Measurements from ENCODE around the gene UBALD2.
"Not testable (repeated sequence)": the region's sequence is repeated elsewhere in the genome, so short reads cannot be mapped to it uniquely, and the experiment has no call there.

UBALD2 gene

DNA sequence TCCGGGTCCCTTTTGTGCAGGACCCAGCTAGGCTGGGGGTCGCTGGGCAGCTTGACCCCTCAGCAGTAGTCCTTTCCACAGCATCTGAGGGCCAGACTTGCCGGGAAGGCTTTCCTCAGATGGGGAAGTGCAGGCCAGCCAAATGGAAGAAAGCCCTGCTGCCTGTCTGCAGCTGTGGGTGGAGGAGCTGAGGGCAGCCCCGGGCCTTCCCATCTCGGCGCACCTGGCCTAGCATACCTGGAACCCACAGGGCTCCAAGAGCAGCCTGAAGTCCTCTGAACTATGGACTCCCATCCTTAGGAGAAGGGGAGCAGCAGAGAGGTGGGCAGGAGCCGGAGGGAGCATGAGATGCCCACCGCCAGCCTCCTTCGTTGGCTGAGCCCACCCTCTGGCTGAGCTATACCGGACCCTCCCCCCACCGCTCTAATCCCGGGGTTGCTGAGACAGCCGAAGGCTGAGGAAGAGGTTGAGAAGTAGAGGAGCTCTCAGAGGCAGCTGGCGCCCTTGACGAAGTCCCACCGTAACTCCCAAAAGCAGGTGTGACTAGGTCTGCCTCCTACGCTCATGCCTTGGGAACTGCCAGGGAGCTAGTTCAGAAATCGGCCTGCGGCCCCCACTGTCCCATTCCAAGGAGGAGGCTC lies 13.2 kb downstream of the UBALD2 start:
- DNase-seq: no peak

- peak; percentile 73 for DNase-seq
These were observed 14.0 kb downstream of the UBALD2 start for GRCh38 chr17:76278952-76279741.

GRCh38 chr17:76279742-76280287 lies 14.7 kb downstream of the UBALD2 start:
- no peak for DNase-seq

DNA sequence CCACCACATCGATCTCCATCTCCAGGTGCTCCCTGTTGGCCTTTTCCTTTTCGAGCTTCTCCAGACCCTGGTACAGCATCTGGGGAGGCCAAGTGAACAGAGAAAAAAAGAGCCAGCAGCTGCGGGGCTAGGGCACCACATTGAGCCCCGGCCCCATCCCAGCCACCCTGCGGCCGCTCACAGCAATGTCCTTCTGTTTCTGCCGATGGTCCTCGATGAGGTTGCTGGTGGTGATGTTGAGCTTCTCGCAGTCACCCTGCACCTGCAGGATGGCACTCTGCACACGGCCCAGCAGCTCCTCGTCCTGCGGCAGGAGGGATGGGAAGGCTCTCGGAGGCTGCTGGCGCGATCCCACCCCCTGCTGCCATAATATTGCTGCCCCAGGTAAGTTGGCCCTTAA lies 15.5 kb downstream of the UBALD2 start:
- no peak for DNase-seq

- no peak for DNase-seq
These were observed 16.6 kb downstream of the UBALD2 start for GRCh38 chr17:76281573-76282371.

- DNase-seq: no peak
These were observed 27.4 kb downstream of the UBALD2 start for GRCh38 chr17:76292567-76292966.

DNA sequence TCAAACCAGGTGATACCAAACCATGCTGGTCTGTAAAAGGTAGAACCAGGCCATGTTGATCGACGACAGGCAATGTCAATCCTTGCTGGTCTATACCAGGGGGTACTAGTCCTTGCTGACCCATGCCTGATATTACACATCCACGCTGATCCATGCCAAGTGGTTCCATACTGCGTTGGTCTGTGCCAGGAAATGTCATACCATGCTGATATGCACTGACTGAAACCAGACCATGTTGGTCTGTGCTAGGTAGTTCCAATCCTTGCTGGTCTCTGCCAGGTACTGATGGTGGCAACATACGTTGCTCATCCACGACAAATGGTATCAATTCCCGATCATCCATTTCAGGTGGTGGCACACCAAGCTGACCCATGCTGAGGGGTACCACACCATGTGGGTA lies 28.0 kb downstream of the UBALD2 start:
- no peak for DNase-seq

DNA sequence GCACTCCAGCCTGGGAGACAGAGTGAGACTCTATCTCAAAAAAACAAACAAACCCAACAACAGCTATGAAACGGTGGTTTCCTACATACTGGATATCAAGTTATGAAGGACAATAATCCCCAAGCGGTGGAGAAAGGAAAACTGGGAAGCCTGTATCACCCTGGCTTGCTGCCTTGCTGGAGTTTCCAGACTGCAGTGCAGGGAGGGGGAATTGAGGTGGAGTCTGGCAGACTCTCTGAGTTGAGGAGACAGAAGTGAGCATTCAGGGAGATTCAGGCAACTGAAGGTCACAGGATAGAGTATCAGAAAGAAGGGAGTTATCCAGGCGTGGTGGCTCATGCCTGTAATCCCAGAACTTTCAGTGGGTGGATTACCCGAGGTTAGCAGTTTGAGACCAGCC lies 31.0 kb downstream of the UBALD2 start:
- DNase-seq: no peak

DNA sequence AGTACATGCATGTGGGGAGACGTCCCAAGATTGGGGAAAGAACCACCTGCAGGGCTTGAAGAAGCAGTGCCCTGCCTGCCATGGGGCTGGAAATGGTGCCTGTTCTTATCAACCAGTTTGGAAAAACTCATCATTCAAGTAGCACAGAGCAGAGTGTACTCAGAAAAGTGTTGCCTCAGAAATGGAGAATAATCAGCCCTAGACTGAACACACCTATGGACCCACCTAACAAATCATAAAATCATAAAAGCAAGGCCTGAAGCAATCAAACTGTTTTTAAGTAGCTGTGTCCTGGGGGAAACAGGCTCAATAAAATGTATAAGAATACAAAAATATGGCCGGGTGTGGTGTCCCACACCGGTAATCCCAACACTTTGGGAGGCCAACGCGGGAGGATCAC lies 31.7 kb downstream of the UBALD2 start:
- no peak for DNase-seq

DNA sequence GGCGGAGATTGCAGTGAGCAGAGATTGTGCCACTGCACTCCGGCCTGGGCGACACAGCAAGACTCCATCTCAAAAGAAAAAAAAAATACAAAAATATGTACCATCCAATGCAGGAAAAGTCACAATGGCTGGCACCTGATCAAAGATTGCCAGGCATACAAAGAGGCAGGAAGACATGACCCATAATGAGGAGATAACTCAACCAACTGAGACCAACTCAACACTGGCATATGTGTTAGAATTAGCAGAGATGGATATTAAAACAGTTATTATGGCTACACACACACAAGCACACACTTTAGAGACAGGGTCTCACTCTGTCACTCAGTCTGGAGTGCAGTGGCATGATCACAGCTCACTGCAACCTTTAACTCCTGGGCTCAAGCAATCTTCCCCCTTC lies 32.3 kb downstream of the UBALD2 start:
- no peak for DNase-seq

GRCh38 chr17:76304226-76305134 lies 39.3 kb downstream of the UBALD2 start:
- no peak for DNase-seq

DNA sequence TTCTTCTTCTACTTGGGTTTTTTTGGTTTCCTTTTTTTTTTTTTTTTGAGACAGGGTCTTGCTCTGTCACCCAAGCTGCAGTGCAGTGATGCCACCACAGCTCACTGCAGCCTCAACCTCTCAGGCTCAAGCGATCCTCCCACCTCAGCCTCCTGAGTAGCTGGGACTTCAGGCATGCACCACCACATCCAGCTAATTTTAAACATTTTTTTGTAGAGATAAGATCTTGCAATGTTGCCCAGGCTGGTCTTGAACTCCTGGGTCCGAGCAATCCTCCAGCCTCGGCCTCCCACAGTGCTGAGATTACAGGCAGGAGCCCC lies 39.9 kb downstream of the UBALD2 start:
- DNase-seq: not testable (repeated sequence)

DNA sequence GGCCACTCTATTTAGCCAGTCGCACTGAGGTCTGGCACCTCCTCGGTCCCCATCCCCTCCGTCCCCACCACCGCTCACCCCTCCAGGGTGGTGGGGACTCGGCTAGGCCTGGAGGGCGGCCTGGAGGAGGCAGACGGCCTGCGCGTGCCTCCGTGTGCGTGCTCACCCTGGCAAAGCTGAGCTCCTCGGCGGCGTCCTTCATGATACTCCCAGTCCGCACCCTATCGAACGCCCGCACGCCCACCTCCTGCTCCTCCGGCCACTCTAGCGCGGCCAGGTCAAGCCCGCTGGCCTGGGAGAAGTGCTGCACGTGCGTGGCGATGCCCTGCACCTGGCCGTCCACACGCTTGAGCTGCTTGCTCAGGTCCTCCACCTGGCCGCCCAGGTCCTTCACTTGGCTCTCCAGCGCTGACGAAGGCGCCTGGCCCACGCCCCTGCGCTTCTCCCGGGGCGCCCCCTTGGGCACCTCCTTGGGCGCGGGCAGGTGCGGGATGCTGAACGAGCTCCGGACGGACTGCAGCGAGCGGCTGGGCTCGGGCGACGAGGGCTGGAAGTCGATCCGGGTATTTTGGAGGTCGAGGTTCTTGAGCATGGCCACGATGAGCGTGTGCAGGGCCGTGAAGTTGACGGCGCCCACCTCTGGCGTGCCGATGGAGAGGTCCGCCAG lies 42.3 kb downstream of the UBALD2 start:
- no peak for DNase-seq

DNA sequence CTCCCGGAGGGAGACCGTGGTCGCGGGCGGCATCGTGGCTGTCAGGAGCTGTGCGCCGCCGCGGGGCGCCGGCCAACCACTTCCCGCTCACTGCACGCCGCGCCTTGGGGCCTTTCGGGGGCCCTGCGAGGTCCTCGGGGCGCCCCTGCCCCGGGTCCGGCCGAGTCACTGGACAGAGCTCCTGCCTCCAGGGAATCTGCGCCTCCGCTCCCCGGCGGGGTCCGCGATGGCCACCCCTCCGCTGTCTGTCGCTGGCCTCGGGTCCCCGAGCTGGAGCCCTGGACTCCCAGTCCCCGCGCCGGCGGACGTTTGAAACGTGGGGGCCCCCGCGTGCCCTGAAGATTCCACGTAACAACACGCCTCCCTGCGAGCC lies 42.8 kb downstream of the UBALD2 start, which contains the start of gene QRICH2:
TSS of gene QRICH2 (minus strand) at position 311 of the 373 bp plus-strand sequence. CDS start at position 33, 278 bp downstream.
- no peak for DNase-seq

- no peak for DNase-seq
These were observed 44.3 kb downstream of the UBALD2 start for GRCh38 chr17:76309461-76309860.

- DNase-seq: no peak
These were observed 47.6 kb downstream of the UBALD2 start for GRCh38 chr17:76312735-76313134.

DNA sequence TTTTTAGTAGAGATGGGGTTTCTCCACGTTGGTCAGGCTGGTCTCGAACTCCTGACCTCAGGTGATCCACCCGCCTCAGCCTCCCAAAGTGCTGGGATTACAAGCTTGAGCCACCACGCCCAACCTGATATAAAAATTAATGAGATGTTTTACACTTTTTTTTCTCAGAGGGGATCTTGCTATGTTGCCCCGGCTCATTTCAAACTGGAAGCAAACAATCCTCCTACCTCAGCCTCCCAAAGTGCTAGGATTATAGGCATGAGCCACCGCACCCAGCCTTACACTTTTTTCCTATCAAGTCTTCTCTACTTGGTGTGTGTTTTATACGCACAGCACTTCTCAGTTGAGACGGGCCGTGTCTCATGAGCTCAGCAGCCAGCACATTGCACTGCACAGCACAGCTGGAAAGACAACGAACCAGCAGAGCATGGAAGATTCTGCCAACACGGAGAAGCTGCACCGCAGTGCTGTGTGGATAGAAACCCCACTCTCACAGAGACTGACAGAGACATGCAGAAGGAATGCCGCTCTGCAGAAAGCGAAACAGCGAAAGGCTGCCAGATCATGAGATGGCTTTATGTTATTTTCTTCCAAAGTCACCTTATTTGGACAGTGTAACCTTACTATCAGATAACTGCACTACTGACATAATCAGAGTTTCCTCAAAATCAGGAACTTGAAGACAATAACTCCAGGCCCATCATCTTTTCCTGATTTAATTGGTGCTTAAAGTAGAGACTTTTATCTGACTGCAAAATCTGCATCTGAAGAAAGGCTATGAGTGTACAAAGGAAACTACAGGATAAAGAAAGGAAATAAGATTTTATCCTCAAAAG lies 49.5 kb downstream of the UBALD2 start:
- no peak for DNase-seq

DNA sequence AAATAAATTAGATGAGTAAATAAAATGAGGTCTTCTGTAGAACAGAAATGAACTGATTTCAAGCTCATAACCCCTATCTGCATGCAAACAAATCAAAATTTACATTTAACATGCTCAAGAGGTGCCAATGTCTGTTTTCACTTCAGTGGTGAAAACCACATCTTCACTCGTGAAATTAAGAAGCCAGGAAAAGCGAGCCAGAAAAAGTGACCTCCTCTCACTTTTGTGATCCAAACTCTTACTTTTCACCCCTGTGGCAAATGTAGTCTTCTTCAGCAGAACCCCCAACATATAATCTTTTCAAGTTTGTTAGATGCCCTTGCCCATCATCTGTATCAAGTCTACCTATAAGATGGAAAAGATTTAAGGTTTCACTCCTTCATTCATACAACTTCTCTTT lies 52.4 kb downstream of the UBALD2 start:
- DNase-seq: no peak

DNA sequence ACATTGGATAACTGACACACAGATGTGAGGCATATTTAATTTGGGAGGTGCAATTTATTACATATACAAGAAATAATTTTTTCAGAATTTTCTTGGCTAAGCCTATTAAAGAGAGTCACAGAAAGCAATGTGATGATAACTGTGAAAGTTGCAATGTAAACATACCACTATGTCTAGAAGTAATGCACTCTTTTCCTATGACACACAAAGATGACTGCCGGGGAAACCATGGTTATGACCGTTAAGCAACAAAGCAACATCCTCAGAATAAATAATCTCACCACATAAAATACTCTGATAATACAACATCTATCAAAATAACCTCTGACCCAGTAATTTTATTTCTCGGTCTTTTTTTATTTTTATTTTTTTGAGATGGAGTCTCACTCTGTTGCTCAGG lies 53.4 kb downstream of the UBALD2 start:
- DNase-seq: no peak
